ENCODE results near the gene TMEM233.

DNA sequence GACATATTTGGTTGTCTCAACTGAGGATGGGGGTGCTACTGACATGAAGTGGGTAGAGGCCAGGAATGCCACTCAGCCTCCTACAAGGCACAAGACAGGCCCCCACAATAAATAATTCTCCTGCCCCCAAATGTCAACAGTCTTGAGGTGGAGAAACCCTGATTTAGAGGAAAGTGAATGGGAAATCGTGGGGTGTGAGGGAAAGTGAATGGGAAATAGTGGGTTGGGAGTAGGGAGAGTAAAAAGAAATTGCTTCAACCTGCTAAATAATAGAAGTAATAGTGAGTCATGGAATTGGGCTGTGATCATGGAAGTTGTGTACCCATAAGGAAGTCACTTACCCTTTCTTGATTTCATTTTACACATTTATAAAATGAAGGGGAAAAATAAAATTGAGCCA is 16.7 kb upstream of the TMEM233 start:
- TF ChIP-seq, protein P1, sequence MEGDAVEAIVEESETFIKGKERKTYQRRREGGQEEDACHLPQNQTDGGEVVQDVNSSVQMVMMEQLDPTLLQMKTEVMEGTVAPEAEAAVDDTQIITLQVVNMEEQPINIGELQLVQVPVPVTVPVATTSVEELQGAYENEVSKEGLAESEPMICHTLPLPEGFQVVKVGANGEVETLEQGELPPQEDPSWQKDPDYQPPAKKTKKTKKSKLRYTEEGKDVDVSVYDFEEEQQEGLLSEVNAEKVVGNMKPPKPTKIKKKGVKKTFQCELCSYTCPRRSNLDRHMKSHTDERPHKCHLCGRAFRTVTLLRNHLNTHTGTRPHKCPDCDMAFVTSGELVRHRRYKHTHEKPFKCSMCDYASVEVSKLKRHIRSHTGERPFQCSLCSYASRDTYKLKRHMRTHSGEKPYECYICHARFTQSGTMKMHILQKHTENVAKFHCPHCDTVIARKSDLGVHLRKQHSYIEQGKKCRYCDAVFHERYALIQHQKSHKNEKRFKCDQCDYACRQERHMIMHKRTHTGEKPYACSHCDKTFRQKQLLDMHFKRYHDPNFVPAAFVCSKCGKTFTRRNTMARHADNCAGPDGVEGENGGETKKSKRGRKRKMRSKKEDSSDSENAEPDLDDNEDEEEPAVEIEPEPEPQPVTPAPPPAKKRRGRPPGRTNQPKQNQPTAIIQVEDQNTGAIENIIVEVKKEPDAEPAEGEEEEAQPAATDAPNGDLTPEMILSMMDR (IDR thresholded peaks at IDR 0.05 in 4 of 5, conservative IDR thresholded peaks at IDR 0.05 in 1 of 5): no peak
- TF ChIP-seq POLR2A (IDR thresholded peaks at IDR 0.05): no peak

Data from gastrocnemius medialis (tissue), 4 donors.